HEK293 (cell line): Measurements from ENCODE around the gene FAM83E.

ENCODE experiments used
- GFI1B ChIP-seq: fragments of 450-650 bp; formaldehyde crosslinking; IDR thresholded peaks from 2 replicates; pipeline ENCODE4 v1.5.1; 2016; ENCODE audit warnings: missing biosample characterization, missing genetic modification characterization
- KLF1 ChIP-seq: fragments of 450-650 bp; formaldehyde crosslinking; IDR thresholded peaks from 2 replicates; pipeline ENCODE4 v1.5.1; 2016; ENCODE audit warnings: missing biosample characterization, missing genetic modification characterization
- KLF7 ChIP-seq: fragments of 450-650 bp; formaldehyde crosslinking; IDR thresholded peaks from 2 replicates; pipeline ENCODE4 v1.5.1; 2016; ENCODE audit warnings: missing biosample characterization, missing genetic modification characterization, borderline replicate concordance
- MYNN ChIP-seq: fragments of 450-650 bp; formaldehyde crosslinking; IDR thresholded peaks from 2 replicates; pipeline ENCODE4 v1.5.1; 2016; ENCODE audit warnings: missing biosample characterization, missing genetic modification characterization, borderline replicate concordance
- PATZ1 ChIP-seq: fragments of 450-650 bp; formaldehyde crosslinking; IDR thresholded peaks from 2 replicates; pipeline ENCODE4 v1.5.1; 2016; ENCODE audit warnings: missing biosample characterization, missing genetic modification characterization
- REPIN1 ChIP-seq: fragments of 450-650 bp; formaldehyde crosslinking; IDR thresholded peaks from 2 replicates; pipeline ENCODE4 v1.5.1; 2017; ENCODE audit warnings: missing biosample characterization, missing genetic modification characterization, low read depth
- SP3 ChIP-seq: fragments of 450-650 bp; formaldehyde crosslinking; IDR thresholded peaks from 2 replicates; pipeline ENCODE4 v1.5.1; 2016; ENCODE audit warnings: missing biosample characterization, missing genetic modification characterization
- ZBTB17 ChIP-seq: fragments of 450-650 bp; formaldehyde crosslinking; IDR thresholded peaks from 2 replicates; pipeline ENCODE4 v1.5.1; 2016; ENCODE audit warnings: missing biosample characterization, missing genetic modification characterization
- ZBTB7A ChIP-seq: fragments of 450-650 bp; formaldehyde crosslinking; IDR thresholded peaks from 2 replicates; pipeline ENCODE4 v1.5.1; 2016; ENCODE audit warnings: low read depth, missing biosample characterization, missing genetic modification characterization
- ZBTB8A ChIP-seq: fragments of 450-650 bp; formaldehyde crosslinking; IDR thresholded peaks from 2 replicates; pipeline ENCODE4 v1.5.1; 2016; ENCODE audit warnings: missing biosample characterization, missing genetic modification characterization
- ZEB2 ChIP-seq: fragments of 450-650 bp; formaldehyde crosslinking; IDR thresholded peaks from 2 replicates; pipeline ENCODE4 v1.5.1; 2016; ENCODE audit warnings: missing biosample characterization, missing genetic modification characterization
- ZFHX2 ChIP-seq: fragments of 450-650 bp; formaldehyde crosslinking; conservative IDR thresholded peaks from 2 replicates; pipeline ENCODE4 v1.5.1; 2016; ENCODE audit warnings: missing biosample characterization, missing genetic modification characterization
- ZFP41 ChIP-seq: fragments of 450-650 bp; formaldehyde crosslinking; IDR thresholded peaks from 2 replicates; pipeline ENCODE4 v1.5.1; 2016; ENCODE audit warnings: missing biosample characterization, missing genetic modification characterization, borderline replicate concordance
- ZNF133 ChIP-seq: fragments of 450-650 bp; formaldehyde crosslinking; IDR thresholded peaks from 2 replicates; pipeline ENCODE4 v1.5.1; 2016; ENCODE audit warnings: missing biosample characterization, missing genetic modification characterization
- ZNF175 ChIP-seq: fragments of 450-650 bp; formaldehyde crosslinking; IDR thresholded peaks from 2 replicates; pipeline ENCODE4 v1.5.1; 2016; ENCODE audit warnings: missing biosample characterization, missing genetic modification characterization
- ZNF248 ChIP-seq: fragments of 450-650 bp; formaldehyde crosslinking; IDR thresholded peaks from 2 replicates; pipeline ENCODE4 v1.5.1; 2017; ENCODE audit warnings: missing biosample characterization, missing genetic modification characterization
- ZNF335 ChIP-seq: fragments of 450-650 bp; formaldehyde crosslinking; conservative IDR thresholded peaks from 2 replicates; pipeline ENCODE4 v1.5.1; 2016; ENCODE audit warnings: missing biosample characterization, missing genetic modification characterization
- ZNF37A ChIP-seq: fragments of 450-650 bp; IDR thresholded peaks from 2 replicates; pipeline ENCODE4 v1.5.1; 2018; ENCODE audit warnings: missing biosample characterization, missing genetic modification characterization
- ZNF530 ChIP-seq: fragments of 450-650 bp; formaldehyde crosslinking; IDR thresholded peaks from 2 replicates; pipeline ENCODE4 v1.5.1; 2016; ENCODE audit warnings: low read depth, missing biosample characterization, missing genetic modification characterization
- ZNF558 ChIP-seq: fragments of 450-650 bp; formaldehyde crosslinking; IDR thresholded peaks from 2 replicates; pipeline ENCODE4 v1.5.1; 2016; ENCODE audit warnings: missing biosample characterization, missing genetic modification characterization
- ZNF596 ChIP-seq: fragments of 450-650 bp; IDR thresholded peaks from 2 replicates; pipeline ENCODE4 v1.5.0; 2018; ENCODE audit warnings: missing biosample characterization, mild to moderate bottlenecking, missing genetic modification characterization, moderate library complexity
- ZNF670 ChIP-seq: fragments of 450-650 bp; formaldehyde crosslinking; IDR thresholded peaks from 2 replicates; pipeline ENCODE4 v1.5.1; 2016; ENCODE audit warnings: missing biosample characterization, missing genetic modification characterization, low read depth
- ZNF701 ChIP-seq: fragments of 450-650 bp; formaldehyde crosslinking; IDR thresholded peaks from 2 replicates; pipeline ENCODE4 v1.5.1; 2016; ENCODE audit warnings: missing biosample characterization, missing genetic modification characterization
- ZNF707 ChIP-seq: fragments of 450-650 bp; formaldehyde crosslinking; IDR thresholded peaks from 2 replicates; pipeline ENCODE4 v1.5.1; 2016; ENCODE audit warnings: missing biosample characterization, missing genetic modification characterization
- ZNF768 ChIP-seq: fragments of 450-650 bp; formaldehyde crosslinking; IDR thresholded peaks from 2 replicates; pipeline ENCODE4 v1.5.1; 2018; ENCODE audit warnings: missing biosample characterization, mild to moderate bottlenecking, missing genetic modification characterization
- ZNF830 ChIP-seq: fragments of 450-650 bp; IDR thresholded peaks from 2 replicates; pipeline ENCODE4 v1.5.0; 2018; ENCODE audit warnings: missing biosample characterization, missing genetic modification characterization, low read depth, mild to moderate bottlenecking, moderate library complexity
- ZXDB ChIP-seq: fragments of 450-650 bp; formaldehyde crosslinking; IDR thresholded peaks from 2 replicates; pipeline ENCODE4 v1.5.1; 2016; ENCODE audit warnings: missing biosample characterization, missing genetic modification characterization
- TF ChIP-seq, protein P1 (sequence below): fragments of 450-650 bp; formaldehyde crosslinking; IDR thresholded peaks from 2 replicates; pipeline ENCODE4 v1.5.1; 2017; ENCODE audit warnings: missing biosample characterization, missing genetic modification characterization
- TF ChIP-seq, protein P2 (sequence below): fragments of 450-650 bp; formaldehyde crosslinking; IDR thresholded peaks from 2 replicates; pipeline ENCODE4 v1.5.1; 2016; ENCODE audit warnings: missing biosample characterization, missing genetic modification characterization
- TF ChIP-seq, protein P3 (sequence below): IDR thresholded peaks from 2 replicates; pipeline ENCODE4 v1.6.1; 2011; ENCODE audit warnings: mild to moderate bottlenecking, low read depth, low read length, borderline replicate concordance
- TF ChIP-seq, protein P4 (sequence below): fragments of 450-650 bp; formaldehyde crosslinking; IDR thresholded peaks from 2 replicates; pipeline ENCODE4 v1.5.1; 2016; ENCODE audit warnings: missing biosample characterization, missing genetic modification characterization
- TF ChIP-seq, protein P5 (sequence below): fragments of 450-650 bp; formaldehyde crosslinking; IDR thresholded peaks from 2 replicates; pipeline ENCODE4; 2016; ENCODE audit warnings: missing biosample characterization, missing genetic modification characterization

Gene FAM83E

GRCh38 chr19:48615231-48616040 lies 560 bp upstream of the FAM83E start (continued):
- no peak for TF ChIP-seq REPIN1 (tag by site-specific recombination)
- no peak for TF ChIP-seq ZNF530
- TF ChIP-seq ZNF670 (tag by site-specific recombination) = no peak
- TF ChIP-seq ZNF335 = 0 out of 2 replicates have a peak, but pooled peaks have one; percentile 42
- peak; percentile 62; the same call in 1 of the 2 replicates for TF ChIP-seq ZBTB17
- TF ChIP-seq ZNF830 (tag by site-specific recombination) = no peak
- 0 out of 2 replicates have a peak, but pooled peaks have one; percentile 8 for TF ChIP-seq KLF1
- TF ChIP-seq ZEB2 (tag by site-specific recombination) = no peak; the same call in 1 of the 2 replicates
- TF ChIP-seq, protein P1, sequence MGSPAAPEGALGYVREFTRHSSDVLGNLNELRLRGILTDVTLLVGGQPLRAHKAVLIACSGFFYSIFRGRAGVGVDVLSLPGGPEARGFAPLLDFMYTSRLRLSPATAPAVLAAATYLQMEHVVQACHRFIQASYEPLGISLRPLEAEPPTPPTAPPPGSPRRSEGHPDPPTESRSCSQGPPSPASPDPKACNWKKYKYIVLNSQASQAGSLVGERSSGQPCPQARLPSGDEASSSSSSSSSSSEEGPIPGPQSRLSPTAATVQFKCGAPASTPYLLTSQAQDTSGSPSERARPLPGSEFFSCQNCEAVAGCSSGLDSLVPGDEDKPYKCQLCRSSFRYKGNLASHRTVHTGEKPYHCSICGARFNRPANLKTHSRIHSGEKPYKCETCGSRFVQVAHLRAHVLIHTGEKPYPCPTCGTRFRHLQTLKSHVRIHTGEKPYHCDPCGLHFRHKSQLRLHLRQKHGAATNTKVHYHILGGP = no peak
- TF ChIP-seq MYNN (tag by site-specific recombination) = no peak
- no peak for TF ChIP-seq ZBTB8A (tag by site-specific recombination)
- no peak for TF ChIP-seq ZNF133 (tag by site-specific recombination)
- TF ChIP-seq, protein P2, sequence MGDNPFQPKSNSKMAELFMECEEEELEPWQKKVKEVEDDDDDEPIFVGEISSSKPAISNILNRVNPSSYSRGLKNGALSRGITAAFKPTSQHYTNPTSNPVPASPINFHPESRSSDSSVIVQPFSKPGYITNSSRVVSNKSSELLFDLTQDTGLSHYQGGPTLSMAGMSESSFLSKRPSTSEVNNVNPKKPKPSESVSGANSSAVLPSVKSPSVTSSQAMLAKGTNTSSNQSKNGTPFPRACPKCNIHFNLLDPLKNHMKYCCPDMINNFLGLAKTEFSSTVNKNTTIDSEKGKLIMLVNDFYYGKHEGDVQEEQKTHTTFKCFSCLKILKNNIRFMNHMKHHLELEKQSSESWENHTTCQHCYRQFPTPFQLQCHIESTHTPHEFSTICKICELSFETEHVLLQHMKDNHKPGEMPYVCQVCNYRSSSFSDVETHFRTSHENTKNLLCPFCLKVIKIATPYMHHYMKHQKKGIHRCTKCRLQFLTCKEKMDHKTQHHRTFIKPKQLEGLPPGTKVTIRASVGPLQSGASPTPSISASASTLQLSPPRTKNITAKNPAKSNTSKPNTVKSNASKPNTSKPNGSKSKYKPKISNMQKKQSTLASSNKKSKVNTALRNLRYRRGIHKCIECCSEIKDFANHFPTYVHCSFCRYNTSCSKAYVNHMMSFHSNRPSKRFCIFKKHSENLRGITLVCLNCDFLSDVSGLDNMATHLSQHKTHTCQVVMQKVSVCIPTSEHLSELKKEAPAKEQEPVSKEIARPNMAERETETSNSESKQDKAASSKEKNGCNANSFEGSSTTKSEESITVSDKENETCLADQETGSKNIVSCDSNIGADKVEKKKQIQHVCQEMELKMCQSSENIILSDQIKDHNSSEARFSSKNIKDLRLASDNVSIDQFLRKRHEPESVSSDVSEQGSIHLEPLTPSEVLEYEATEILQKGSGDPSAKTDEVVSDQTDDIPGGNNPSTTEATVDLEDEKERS (tag by site-specific recombination) = no peak
- TF ChIP-seq ZNF768 = no peak
- TF ChIP-seq ZNF558 (tag by site-specific recombination) = no peak
- TF ChIP-seq ZXDB (tag by site-specific recombination) = no peak
- no peak for TF ChIP-seq ZNF701 (tag by site-specific recombination)
- TF ChIP-seq, protein P3, sequence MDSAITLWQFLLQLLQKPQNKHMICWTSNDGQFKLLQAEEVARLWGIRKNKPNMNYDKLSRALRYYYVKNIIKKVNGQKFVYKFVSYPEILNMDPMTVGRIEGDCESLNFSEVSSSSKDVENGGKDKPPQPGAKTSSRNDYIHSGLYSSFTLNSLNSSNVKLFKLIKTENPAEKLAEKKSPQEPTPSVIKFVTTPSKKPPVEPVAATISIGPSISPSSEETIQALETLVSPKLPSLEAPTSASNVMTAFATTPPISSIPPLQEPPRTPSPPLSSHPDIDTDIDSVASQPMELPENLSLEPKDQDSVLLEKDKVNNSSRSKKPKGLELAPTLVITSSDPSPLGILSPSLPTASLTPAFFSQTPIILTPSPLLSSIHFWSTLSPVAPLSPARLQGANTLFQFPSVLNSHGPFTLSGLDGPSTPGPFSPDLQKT = no peak
- no peak for TF ChIP-seq ZBTB7A (tag by site-specific recombination)
- no peak for TF ChIP-seq ZNF37A (tag by site-specific recombination)
- no peak for TF ChIP-seq ZNF707 (tag by site-specific recombination)
- TF ChIP-seq SP3 = peak; percentile 45; the same call in 1 of the 2 replicates
- TF ChIP-seq GFI1B (tag by site-specific recombination) = no peak
- TF ChIP-seq KLF7 (tag by site-specific recombination) = no peak
- TF ChIP-seq ZNF596 (tag by site-specific recombination) = no peak
- no peak for TF ChIP-seq ZNF175 (tag by site-specific recombination)
- TF ChIP-seq, protein P4, sequence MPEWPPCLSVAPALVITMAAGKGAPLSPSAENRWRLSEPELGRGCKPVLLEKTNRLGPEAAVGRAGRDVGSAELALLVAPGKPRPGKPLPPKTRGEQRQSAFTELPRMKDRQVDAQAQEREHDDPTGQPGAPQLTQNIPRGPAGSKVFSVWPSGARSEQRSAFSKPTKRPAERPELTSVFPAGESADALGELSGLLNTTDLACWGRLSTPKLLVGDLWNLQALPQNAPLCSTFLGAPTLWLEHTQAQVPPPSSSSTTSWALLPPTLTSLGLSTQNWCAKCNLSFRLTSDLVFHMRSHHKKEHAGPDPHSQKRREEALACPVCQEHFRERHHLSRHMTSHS (tag by site-specific recombination) = no peak
- TF ChIP-seq, protein P5, sequence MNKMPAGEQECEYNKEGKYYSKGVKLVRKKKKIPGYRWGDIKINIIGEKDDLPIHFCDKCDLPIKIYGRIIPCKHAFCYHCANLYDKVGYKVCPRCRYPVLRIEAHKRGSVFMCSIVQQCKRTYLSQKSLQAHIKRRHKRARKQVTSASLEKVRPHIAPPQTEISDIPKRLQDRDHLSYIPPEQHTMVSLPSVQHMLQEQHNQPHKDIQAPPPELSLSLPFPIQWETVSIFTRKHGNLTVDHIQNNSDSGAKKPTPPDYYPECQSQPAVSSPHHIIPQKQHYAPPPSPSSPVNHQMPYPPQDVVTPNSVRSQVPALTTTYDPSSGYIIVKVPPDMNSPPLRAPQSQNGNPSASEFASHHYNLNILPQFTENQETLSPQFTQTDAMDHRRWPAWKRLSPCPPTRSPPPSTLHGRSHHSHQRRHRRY (tag by site-specific recombination) = no peak
- TF ChIP-seq ZFHX2 (tag by site-specific recombination) = no peak
- no peak for TF ChIP-seq PATZ1 (tag by site-specific recombination)
- TF ChIP-seq ZFP41 (tag by site-specific recombination) = no peak
- no peak for TF ChIP-seq ZNF248 (tag by site-specific recombination)
